ENCODE results near the gene SLC25A13. TPM values are rescaled to one million over a fixed set of nuclear protein-coding genes. Genes with fewer than 3 reads are reported as not detected.

The SLC25A13 gene
- polyA plus RNA-seq, 1 of the 3 experiments (the other 2 are of a cell fraction), result 16.0 TPM

- no peak for TF ChIP-seq ZBTB33 (IDR thresholded peaks at IDR 0.05; ENCODE audit: borderline replicate concordance, low read depth)
Measured at GRCh38 chr7:96233528-96234154, 88.3 kb downstream of the SLC25A13 start (continued).

- H3K27me3 ChIP-seq (ENCODE audit: insufficient read depth), result no peaks in the 10 kb centered on the region
- H3K4me2 ChIP-seq, result no peak overlapping the region
- no peak overlapping the region for H2AFZ ChIP-seq (ENCODE audit: low read depth)
- H3F3A ChIP-seq (replicated peaks; ENCODE audit: insufficient read depth), result no peaks in the 10 kb centered on the region
- H3K4me3 ChIP-seq (ENCODE audit: low read depth in 2 of 2, low read length in 1 of 2), result no peak overlapping the region
- 95% methylated on average over 3 of the region's 3 CpGs for WGBS (ENCODE audit: low lambda C conversion rate)
- no peak overlapping the region for H3K27ac ChIP-seq (ENCODE audit: low read depth in 2 of 2, low read length in 1 of 2)
- H4K20me1 ChIP-seq (ENCODE audit: insufficient read depth), result peaks cover 5% of the 10 kb centered on the region; the same call in 1 of the 2 replicates
- no peaks in the 10 kb centered on the region for H3K9me2 ChIP-seq
- ChIA-PET POLR2A (no interaction called here), CTCF (interaction anchor here (1.1 to 2.2 kb wide), 3 partner anchors 8 to 157 kb away, joined by 4 to 5 read pairs (median 4); no protein-coding TSS in a partner anchor)
- H3K4me1 ChIP-seq (ENCODE audit: control insufficient read depth in 1 of 2, insufficient read depth in 2 of 2, low read depth in 1 of 2, low read length in 1 of 2), result peaks cover 11 to 18% of the 10 kb centered on the region in 2 experiments; a peak in 3 of 4 replicates
- H3K79me2 ChIP-seq (ENCODE audit: insufficient read depth), result peaks cover 26% of the 10 kb centered on the region; the same call in 1 of the 2 replicates
- no peak for DNase-seq
- H3K9ac ChIP-seq, result no peak overlapping the region
- TF ChIP-seq GATA2 (CRISPR knock-in tag; IDR thresholded peaks at IDR 0.05) (no peak), USF1 (IDR thresholded peaks at IDR 0.05; ENCODE audit: borderline replicate concordance, low read depth) (no peak), TAF1 (IDR thresholded peaks at IDR 0.05; ENCODE audit: borderline replicate concordance, low read depth, low read length) (no peak), POLR2AphosphoS5 (IDR thresholded peaks at IDR 0.05; ENCODE audit: low read depth, low read length) (no peak), RFX5 (IDR thresholded peaks at IDR 0.05; ENCODE audit: low read length) (no peak), SMC3 (IDR thresholded peaks at IDR 0.05; ENCODE audit: low read depth, low read length) (no peak), MAX (IDR thresholded peaks at IDR 0.05; ENCODE audit: low read depth) (no peak), ELF1 (IDR thresholded peaks at IDR 0.05) (no peak), PBX3 (IDR thresholded peaks at IDR 0.05) (no peak), RXRA (IDR thresholded peaks at IDR 0.05; ENCODE audit: borderline replicate concordance, low read depth) (no peak), CTCF (IDR thresholded peaks at IDR 0.05) (no peak), TCF12 (IDR thresholded peaks at IDR 0.05) (no peak), YY1 (IDR thresholded peaks at IDR 0.05; ENCODE audit: low read depth) (no peak), CHD2 (IDR thresholded peaks at IDR 0.05; ENCODE audit: low read length, partially characterized antibody) (no peak)
- H3K36me3 ChIP-seq (replicated peaks in 1 of 2; ENCODE audit: control insufficient read depth in 1 of 2, insufficient read depth in 2 of 2, low read length in 1 of 2), result peaks cover 5 to 18% of the 10 kb centered on the region in 2 experiments
- no peaks in the 10 kb centered on the region for H3K9me3 ChIP-seq
Measured at GRCh38 chr7:96233084-96233483, 88.8 kb downstream of the SLC25A13 start.
